Measurements from ENCODE around the gene CENPT. TPM values are rescaled to one million over a fixed set of nuclear protein-coding genes. Genes with fewer than 3 reads are reported as not detected.

The CENPT gene
- total and polyA plus RNA-seq, 2 experiments from 2014 or later = 61.8 to 65.2 TPM

DNA sequence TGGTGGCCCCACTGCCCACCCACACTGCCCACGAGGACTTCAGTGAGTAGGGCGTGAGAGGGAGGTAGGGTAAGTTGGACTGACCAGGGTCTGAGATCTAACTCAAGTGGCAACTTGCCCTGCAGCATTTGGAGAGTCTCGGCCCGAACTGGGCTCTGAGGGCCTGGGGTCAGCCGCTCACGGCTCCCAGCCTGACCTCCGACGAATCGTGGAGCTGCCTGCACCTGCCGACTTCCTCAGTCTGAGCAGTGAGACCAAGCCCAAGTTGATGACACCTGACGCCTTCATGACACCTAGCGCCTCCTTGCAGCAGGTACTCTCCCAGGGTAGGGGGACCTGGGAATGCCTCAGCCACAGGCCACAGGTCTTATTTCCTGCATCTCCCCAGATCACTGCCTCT lies 32.0 kb upstream of the CENPT start:
- Histone ChIP-seq H3K4me3 (no peak overlapping the region), H3K27me3 (no peaks in the 10 kb centered on the region), H3K36me3 (peaks cover 48% of the 10 kb centered on the region), H3K27ac (no peak overlapping the region), H3K4me1 (ENCODE audit: low read depth) (no peaks in the 10 kb centered on the region), H3K9me3 (ENCODE audit: low read depth) (no peaks in the 10 kb centered on the region)
- DNase-seq (ENCODE audit: low read depth in 1 of 2, low spot score in 1 of 2) = no peak
- TF ChIP-seq, protein P1, sequence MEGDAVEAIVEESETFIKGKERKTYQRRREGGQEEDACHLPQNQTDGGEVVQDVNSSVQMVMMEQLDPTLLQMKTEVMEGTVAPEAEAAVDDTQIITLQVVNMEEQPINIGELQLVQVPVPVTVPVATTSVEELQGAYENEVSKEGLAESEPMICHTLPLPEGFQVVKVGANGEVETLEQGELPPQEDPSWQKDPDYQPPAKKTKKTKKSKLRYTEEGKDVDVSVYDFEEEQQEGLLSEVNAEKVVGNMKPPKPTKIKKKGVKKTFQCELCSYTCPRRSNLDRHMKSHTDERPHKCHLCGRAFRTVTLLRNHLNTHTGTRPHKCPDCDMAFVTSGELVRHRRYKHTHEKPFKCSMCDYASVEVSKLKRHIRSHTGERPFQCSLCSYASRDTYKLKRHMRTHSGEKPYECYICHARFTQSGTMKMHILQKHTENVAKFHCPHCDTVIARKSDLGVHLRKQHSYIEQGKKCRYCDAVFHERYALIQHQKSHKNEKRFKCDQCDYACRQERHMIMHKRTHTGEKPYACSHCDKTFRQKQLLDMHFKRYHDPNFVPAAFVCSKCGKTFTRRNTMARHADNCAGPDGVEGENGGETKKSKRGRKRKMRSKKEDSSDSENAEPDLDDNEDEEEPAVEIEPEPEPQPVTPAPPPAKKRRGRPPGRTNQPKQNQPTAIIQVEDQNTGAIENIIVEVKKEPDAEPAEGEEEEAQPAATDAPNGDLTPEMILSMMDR (IDR thresholded peaks at IDR 0.05; ENCODE audit: low read depth, low read length) = no peak

DNA sequence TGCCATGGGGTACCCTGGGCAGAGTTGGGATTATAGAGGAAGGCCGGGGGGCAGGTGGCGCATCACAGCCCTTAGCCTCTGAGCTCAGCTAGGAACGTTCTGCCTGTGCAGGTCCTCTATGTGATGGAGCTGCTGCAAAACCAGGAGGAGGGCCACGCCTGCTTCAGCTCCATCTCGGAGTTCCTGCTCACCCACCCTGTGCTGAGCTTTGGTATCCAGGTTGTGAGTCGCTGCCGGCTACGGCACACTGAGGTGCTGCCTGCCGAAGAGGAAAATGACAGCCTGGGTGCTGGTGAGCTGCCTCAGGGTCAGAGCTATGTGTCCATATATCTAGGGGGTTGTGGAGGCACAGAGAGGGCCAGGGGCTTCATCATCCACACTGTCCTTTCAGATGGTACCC lies 31.4 kb upstream of the CENPT start:
- Histone ChIP-seq H3K9me3 (ENCODE audit: low read depth) (no peaks in the 10 kb centered on the region), H3K27me3 (no peaks in the 10 kb centered on the region), H3K36me3 (peaks cover 48% of the 10 kb centered on the region), H3K27ac (no peak overlapping the region), H3K4me1 (ENCODE audit: low read depth) (peaks cover 4% of the 10 kb centered on the region), H3K4me3 (no peak overlapping the region)
- no peak for DNase-seq (ENCODE audit: low read depth in 1 of 2, low spot score in 1 of 2)
- TF ChIP-seq, protein P1 (IDR thresholded peaks at IDR 0.05; ENCODE audit: low read depth, low read length) = no peak

GRCh38 chr16:67878232-67878631 lies 30.7 kb upstream of the CENPT start:
- Histone ChIP-seq H3K9me3 (ENCODE audit: low read depth) (no peaks in the 10 kb centered on the region), H3K36me3 (peaks cover 48% of the 10 kb centered on the region)

DNA sequence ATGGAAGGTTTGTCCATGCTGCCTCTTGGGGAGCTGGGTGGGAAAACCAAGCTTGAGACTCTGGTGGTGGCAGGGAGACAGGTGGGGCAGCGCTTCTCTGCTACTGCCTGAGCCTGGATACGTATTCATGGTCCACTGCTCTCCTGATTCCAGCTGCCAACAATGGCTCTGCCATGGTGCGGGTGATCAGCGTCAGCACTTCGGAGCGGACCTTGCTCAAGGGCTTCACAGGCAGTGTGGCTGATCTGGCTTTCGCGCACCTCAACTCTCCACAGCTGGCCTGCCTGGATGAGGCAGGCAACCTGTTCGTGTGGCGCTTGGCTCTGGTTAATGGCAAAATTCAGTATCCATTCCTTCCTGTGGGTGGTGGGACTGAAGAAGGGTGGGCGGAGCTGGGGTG lies 29.6 kb upstream of the CENPT start:
- TF ChIP-seq, protein P1 (IDR thresholded peaks at IDR 0.05; ENCODE audit: low read depth, low read length) = no peak
- Histone ChIP-seq H3K27me3 (no peaks in the 10 kb centered on the region), H3K27ac (no peak overlapping the region), H3K9me3 (ENCODE audit: low read depth) (no peaks in the 10 kb centered on the region), H3K4me3 (no peak overlapping the region), H3K36me3 (peaks cover 48% of the 10 kb centered on the region), H3K4me1 (ENCODE audit: low read depth) (peaks cover 4% of the 10 kb centered on the region)
- no peak for DNase-seq (ENCODE audit: low read depth in 1 of 2, low spot score in 1 of 2)

More at GRCh38 chr16:67878232-67878631, 30.7 kb upstream of the CENPT start:
- Histone ChIP-seq H3K4me3 (no peak overlapping the region), H3K4me1 (ENCODE audit: low read depth) (peaks cover 4% of the 10 kb centered on the region), H3K27ac (no peak overlapping the region), H3K27me3 (no peaks in the 10 kb centered on the region)
- no peak for DNase-seq (ENCODE audit: low read depth in 1 of 2, low spot score in 1 of 2)
- TF ChIP-seq, protein P1 (IDR thresholded peaks at IDR 0.05; ENCODE audit: low read depth, low read length) = no peak

GRCh38 chr16:67874372-67874771 lies 26.9 kb upstream of the CENPT start:
- Histone ChIP-seq H3K27me3 (no peaks in the 10 kb centered on the region), H3K36me3 (peaks cover 43% of the 10 kb centered on the region), H3K9me3 (ENCODE audit: low read depth) (no peaks in the 10 kb centered on the region), H3K27ac (no peak overlapping the region), H3K4me1 (ENCODE audit: low read depth) (peaks cover 4% of the 10 kb centered on the region), H3K4me3 (no peak overlapping the region)
- DNase-seq (ENCODE audit: low read depth in 1 of 2, low spot score in 1 of 2) = no peak
- TF ChIP-seq, protein P1 (IDR thresholded peaks at IDR 0.05; ENCODE audit: low read depth, low read length) = no peak

All from cardiac muscle cell (in vitro differentiated cells and primary cell).